ENCODE results near the gene C22orf23.

Gene C22orf23

DNA sequence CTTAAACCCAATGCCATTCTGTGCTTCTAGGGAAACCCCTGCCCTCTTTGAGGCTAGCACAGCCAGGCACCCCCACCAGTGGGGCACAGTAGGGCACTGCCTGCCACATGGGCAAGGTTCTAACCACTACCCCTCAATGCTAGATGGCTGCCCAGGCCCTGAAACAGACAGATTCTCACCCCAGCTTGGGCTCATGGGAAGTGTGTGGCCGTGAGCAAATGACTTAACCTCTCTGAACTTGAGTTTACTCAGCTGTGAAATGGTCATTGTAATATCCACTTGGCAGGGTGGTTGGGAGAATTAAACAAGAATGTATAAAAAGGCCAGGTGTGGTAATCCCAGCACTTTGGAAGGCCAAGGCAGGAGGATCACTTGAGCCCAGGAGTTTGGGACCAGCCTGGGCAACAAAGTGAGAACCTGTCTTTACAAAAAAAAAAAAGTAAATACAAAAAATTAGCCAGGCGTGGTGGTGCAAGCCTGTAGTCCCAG is 22.4 kb downstream of the C22orf23 start:
- H3K4me1 ChIP-seq (ENCODE audit: low read depth, poor library complexity, severe bottlenecking): peaks cover 9% of the 10 kb centered on the region
- no peak overlapping the region for H3K9ac ChIP-seq
- TF ChIP-seq, protein P1, sequence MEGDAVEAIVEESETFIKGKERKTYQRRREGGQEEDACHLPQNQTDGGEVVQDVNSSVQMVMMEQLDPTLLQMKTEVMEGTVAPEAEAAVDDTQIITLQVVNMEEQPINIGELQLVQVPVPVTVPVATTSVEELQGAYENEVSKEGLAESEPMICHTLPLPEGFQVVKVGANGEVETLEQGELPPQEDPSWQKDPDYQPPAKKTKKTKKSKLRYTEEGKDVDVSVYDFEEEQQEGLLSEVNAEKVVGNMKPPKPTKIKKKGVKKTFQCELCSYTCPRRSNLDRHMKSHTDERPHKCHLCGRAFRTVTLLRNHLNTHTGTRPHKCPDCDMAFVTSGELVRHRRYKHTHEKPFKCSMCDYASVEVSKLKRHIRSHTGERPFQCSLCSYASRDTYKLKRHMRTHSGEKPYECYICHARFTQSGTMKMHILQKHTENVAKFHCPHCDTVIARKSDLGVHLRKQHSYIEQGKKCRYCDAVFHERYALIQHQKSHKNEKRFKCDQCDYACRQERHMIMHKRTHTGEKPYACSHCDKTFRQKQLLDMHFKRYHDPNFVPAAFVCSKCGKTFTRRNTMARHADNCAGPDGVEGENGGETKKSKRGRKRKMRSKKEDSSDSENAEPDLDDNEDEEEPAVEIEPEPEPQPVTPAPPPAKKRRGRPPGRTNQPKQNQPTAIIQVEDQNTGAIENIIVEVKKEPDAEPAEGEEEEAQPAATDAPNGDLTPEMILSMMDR (conservative IDR thresholded peaks at IDR 0.05; ENCODE audit: low read depth, low read length): no peak; the same call in 1 of the 2 replicates
- no peak overlapping the region for H2AFZ ChIP-seq (ENCODE audit: low read depth)
- no peak overlapping the region for H3K4me3 ChIP-seq (IDR thresholded peaks at IDR 0.05; ENCODE audit: insufficient read depth, low read depth, low read length)
- no peaks in the 10 kb centered on the region for H3K36me3 ChIP-seq (ENCODE audit: insufficient read depth)
- no peak overlapping the region for H3K4me2 ChIP-seq
- no peaks in the 10 kb centered on the region for H4K20me1 ChIP-seq (ENCODE audit: insufficient read depth)
- H3K27ac ChIP-seq: no peak overlapping the region
- H3K27me3 ChIP-seq (ENCODE audit: insufficient read depth, low read depth): no peaks in the 10 kb centered on the region
- no peaks in the 10 kb centered on the region for H3K79me2 ChIP-seq (ENCODE audit: insufficient read depth, low read depth)

DNA sequence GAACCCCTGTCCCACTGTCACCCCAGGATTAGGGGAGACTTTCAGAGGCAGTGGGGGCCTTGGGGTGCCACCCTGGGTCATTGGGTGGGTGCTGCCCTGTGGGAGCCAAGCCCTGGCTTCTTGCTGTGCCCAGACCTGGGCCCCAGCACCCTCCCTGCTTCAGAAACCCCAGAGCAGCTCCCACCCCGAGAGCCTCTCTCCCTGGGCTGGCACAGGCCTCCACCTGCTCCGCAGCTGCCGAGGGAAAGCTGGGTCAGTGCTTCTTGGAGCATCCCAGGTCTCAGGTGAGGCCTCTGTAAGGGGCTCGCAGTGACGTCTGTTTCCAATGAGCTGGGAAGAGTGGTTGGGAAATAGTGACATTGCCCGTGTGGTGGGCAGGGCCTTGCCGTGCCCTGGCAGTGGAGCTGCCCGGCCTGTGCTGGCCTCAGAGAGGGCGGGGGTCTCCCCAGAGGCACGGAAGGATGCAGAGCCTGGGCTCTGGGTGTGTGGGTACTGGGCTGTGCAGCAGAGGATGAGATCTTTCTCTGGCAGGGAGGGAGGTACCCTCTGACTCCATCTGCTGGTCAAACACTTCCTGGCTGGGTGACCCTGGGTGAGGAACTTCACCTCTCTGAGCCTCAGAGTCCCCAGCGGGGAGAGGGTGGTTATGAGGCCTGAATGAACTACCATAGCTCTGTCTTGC is 23.0 kb downstream of the C22orf23 start:
- TF ChIP-seq, protein P1 (conservative IDR thresholded peaks at IDR 0.05; ENCODE audit: low read depth, low read length): peak; percentile 32
- no peaks in the 10 kb centered on the region for H3K27me3 ChIP-seq (ENCODE audit: insufficient read depth, low read depth)
- no peak overlapping the region for H3K4me2 ChIP-seq
- H3K9ac ChIP-seq: no peak overlapping the region
- H3K79me2 ChIP-seq (ENCODE audit: insufficient read depth, low read depth): no peaks in the 10 kb centered on the region
- peaks cover 9% of the 10 kb centered on the region for H3K4me1 ChIP-seq (ENCODE audit: low read depth, poor library complexity, severe bottlenecking)
- H3K36me3 ChIP-seq (ENCODE audit: insufficient read depth): no peaks in the 10 kb centered on the region
- no peak overlapping the region for H3K27ac ChIP-seq
- no peak overlapping the region for H3K4me3 ChIP-seq (IDR thresholded peaks at IDR 0.05; ENCODE audit: insufficient read depth, low read depth, low read length)
- H4K20me1 ChIP-seq (ENCODE audit: insufficient read depth): no peaks in the 10 kb centered on the region
- H2AFZ ChIP-seq (ENCODE audit: low read depth): no peak overlapping the region

- H3K36me3 ChIP-seq (ENCODE audit: insufficient read depth): no peaks in the 10 kb centered on the region
- no peaks in the 10 kb centered on the region for H3K79me2 ChIP-seq (ENCODE audit: insufficient read depth, low read depth)
- TF ChIP-seq, protein P1 (conservative IDR thresholded peaks at IDR 0.05; ENCODE audit: low read depth, low read length): no peak
- H2AFZ ChIP-seq (ENCODE audit: low read depth): no peak overlapping the region
- no peak overlapping the region for H3K9ac ChIP-seq
- no peaks in the 10 kb centered on the region for H4K20me1 ChIP-seq (ENCODE audit: insufficient read depth)
- H3K4me1 ChIP-seq (ENCODE audit: low read depth, poor library complexity, severe bottlenecking): peaks cover 9% of the 10 kb centered on the region
- H3K4me3 ChIP-seq (IDR thresholded peaks at IDR 0.05; ENCODE audit: insufficient read depth, low read depth, low read length): no peak overlapping the region
- no peak overlapping the region for H3K4me2 ChIP-seq
- H3K27me3 ChIP-seq (ENCODE audit: insufficient read depth, low read depth): no peaks in the 10 kb centered on the region
- no peak overlapping the region for H3K27ac ChIP-seq
Measured at GRCh38 chr22:37929390-37929789, 24.0 kb downstream of the C22orf23 start.

GRCh38 chr22:37927637-37927936 is 25.8 kb downstream of the C22orf23 start:
- TF ChIP-seq, protein P1 (conservative IDR thresholded peaks at IDR 0.05; ENCODE audit: low read depth, low read length): no peak
- Histone ChIP-seq H3K4me3 (IDR thresholded peaks at IDR 0.05; ENCODE audit: insufficient read depth, low read depth, low read length) (no peak overlapping the region), H3K36me3 (ENCODE audit: insufficient read depth) (no peaks in the 10 kb centered on the region), H3K4me2 (no peak overlapping the region), H3K27me3 (ENCODE audit: insufficient read depth, low read depth) (no peaks in the 10 kb centered on the region), H3K9ac (no peak overlapping the region), H3K27ac (no peak overlapping the region), H3K79me2 (ENCODE audit: insufficient read depth, low read depth) (no peaks in the 10 kb centered on the region), H2AFZ (ENCODE audit: low read depth) (no peak overlapping the region), H3K4me1 (ENCODE audit: low read depth, poor library complexity, severe bottlenecking) (no peaks in the 10 kb centered on the region), H4K20me1 (ENCODE audit: insufficient read depth) (no peaks in the 10 kb centered on the region)
